CD4-positive, alpha-beta T cell treated with Interleukin-2 at 100 ng/mL for 4 hours (primary cell): Measurements from ENCODE around the gene WWC2.

Experiments used
- DNase-seq: peaks from one replicate; pipeline ENCODE4 v3.0.0-alpha.2; 2020; ENCODE audit warnings: low spot score

WWC2 gene

GRCh38 chr4:183256756-183257385, 157.8 kb downstream of the WWC2 start:
- DNase-seq: peak; percentile 31

DNA sequence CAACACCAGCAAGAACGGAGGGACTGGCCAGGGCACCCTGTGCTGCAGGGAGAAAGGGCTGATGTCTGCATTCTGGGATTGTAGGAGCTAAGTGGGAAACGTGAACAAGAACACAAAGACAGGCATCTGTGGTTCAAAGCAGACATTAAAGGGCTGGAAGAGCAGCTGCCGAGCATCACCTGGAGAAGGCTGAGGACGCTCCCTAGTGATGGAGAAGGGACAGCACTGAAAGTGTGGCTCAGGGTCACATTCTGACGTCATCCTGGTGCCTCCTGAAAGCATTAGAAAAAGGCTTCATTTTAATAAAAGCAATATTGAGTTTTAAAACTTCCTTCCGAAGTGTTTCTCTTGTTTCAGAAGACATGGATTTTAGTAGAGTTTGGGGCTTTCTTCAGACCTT, 158.8 kb downstream of the WWC2 start:
- DNase-seq: no peak

GRCh38 chr4:183260491-183261151, 161.6 kb downstream of the WWC2 start:
- no peak for DNase-seq

DNA sequence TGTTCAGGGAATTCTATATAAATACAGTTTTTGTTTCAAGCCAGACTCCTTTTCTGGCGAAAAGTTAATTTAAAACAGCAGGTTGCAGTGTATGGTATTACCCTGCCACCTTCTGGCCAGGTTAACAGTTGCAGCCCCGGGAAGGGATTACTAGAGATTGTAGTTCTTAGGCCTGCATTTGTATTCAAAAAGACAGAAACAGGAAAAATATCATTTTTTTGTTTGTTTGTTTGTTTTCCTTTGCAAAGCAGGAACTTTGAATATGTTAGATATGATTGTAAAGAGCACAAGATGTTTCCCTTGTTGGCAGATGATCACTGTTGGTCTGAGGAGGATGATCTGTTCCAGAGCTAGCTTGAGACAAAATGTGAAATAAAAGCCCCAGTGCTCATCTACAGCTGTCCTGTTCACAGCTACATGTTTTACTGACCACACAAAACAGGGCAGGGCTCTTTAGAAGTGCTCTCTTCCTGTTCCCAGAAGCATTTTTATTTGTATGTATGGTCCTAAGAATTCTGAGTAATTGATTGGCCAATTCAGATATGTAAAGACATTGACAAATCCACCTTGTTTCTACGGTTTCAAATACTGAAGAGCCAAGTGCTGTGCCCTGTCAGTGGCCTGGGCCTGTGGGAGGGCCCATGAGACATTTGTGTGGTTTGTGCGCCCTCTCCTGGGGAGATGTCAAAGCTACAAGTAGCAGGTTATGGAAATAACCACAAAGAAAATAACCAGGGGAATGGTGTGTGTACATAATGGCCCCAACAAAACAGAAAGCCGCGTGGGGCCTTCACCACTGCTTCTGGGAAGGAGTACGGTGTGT, 163.1 kb downstream of the WWC2 start:
- DNase-seq: peak; percentile 68

DNA sequence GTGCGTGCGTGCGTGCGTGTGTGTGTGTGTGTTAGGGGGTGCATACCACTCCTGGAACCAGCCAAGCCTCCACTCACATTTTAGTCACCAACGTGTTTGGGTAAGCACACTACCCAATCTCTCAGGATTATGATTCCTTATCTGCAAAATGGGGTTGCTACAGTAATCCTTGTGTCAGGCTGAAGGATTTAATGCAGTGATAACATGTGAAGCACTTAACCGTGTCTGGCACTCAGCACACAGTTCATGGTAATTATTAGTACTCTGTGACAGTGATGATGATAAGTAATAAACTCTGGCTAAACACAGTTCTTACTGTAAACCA, 163.7 kb downstream of the WWC2 start:
- DNase-seq: no peak

DNA sequence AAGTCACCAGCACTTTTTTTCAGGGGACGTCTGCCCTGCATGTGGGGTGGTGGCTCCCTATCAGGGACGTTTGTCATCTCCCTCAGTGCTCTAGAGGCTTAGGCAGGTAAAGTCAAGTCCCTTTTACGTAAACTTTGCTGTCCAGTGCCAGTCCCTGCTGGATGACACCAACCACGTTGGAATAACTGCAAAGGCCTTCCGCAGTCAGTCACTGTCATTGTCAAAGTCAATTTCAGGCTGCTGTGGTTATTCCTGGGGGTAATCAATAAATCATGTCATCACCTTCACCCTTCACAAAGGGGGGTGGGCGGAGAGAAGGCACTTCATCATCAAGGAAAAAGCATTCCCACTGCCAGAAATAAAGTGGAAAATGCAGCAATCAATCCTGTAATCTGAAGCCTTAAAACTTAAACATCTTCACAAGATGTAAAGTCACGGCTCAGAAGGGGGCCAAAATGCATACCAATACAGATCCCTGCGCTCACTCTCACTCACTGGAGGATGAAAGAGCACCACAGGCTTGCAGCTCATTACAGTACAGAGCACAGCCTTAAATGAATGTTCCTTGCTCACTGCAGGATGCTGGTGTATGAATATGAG, 164.8 kb downstream of the WWC2 start:
- DNase-seq: no peak

DNA sequence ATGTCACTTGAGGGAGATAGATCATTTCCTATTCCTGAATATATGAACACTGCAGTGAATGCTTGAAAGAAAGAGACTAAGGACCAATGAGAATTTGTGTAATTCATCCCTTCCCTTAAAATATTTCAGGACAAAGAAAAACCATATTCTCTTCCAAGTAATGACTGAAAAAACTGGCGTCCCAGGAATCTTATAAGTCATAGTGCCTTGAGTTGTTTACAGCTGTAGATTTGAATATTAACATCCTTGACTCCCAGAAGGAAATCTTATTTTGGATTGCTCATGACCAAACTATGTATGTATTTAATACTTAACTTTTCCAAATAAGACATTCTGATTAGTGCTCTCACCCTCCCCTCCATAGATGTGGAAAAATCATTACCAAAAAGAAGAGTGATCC, 165.6 kb downstream of the WWC2 start:
- DNase-seq: no peak

DNA sequence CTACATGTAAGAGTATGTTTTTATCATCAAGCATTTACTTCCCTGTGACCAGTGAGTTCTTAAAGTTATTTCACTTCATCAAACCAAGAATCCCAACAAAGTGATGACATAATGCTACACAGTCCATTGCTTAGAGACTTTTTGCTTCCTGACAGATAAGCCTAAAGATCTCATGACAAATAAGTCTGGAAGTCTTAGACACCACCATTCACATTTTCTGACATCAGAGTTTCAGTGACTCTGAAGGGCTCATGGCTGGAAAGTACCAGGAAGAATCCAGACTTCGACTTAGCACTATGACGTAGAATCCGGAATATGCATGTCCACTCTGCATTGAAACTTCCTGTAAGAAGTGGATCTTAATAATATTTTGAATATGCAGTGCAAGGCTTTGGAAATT, 167.3 kb downstream of the WWC2 start:
- no peak for DNase-seq

- no peak for DNase-seq
Observed at GRCh38 chr4:183268556-183268955, 169.5 kb downstream of the WWC2 start.

DNA sequence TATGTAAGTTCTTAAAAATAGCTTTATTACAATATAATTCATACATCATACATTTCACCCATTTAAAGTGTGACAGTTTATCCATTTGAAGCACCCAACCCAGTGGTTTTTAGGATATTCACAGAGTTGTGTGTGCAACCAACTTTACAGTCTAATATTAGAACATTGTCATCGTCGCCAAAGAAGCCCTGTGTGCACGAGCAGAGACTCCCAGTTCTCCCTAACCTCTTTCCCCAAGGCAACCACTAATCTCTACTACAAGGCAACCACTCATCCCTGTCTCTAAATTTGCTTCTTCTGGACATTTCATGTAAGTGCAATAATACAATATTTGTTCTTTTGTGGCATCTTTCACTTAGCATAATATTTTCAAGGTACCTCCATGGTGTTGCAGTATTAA, 173.3 kb downstream of the WWC2 start:
- no peak for DNase-seq

DNA sequence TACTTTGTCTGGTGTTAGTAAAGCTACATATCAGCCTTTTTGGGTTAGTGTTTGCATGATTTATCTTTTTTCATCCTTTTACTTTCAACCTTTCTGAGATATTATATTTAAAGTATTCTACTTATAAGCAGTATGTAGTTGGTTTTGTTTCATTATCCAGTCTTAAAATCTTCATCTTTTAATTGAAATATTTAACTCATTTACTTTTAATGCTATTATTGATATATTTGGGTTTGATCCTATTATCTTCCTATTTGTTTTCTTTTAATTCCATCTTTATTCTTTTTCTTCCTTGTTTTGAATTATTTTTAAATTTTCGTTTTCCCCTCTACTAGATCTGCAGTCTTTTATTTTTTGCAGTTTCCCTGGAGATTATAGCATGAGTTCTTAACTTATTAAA, 177.0 kb downstream of the WWC2 start:
- no peak for DNase-seq

DNA sequence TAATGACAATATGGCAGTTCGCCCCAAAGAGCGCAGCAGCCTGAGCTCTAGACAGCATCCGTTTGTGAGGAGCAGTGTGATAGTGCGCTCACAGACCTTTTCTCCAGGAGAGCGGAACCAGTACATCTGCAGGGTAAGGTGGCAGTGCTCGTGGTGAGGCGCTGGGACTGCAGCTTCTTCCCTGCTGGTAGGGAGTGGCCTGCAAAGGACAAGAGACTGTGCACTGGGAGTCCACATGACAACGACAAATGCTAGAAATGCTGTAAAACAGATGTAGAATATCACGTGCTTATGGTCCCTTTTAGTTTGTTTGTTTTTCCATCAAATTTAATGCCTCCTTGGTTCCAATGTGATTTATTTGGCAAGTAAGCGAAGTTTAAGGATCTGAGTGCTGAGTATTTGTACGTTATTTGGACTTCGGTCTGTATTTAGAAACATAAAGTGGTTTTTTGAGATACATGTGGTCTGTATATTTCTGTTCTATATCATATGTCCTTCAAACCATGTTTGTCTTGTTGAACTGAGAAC, 185.3 kb downstream of the WWC2 start:
- no peak for DNase-seq

DNA sequence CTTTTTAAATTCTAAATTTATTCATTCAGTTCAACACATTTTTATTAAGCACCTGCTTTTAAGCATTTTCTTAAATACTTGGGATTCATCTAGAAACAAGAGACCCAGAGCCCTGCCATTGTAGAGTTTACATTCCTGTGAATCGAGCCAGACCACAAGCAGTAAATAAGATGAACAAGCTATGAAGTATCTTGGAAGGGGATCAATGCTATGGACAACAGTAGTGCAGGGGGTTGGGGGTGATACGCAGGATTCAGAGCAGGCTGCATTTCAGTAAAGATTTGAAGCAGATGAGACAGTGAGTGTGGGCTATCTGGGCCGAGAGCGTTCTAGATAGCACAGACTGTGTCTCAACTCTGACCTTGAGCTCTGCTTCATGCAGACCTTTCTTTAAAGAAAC, 185.9 kb downstream of the WWC2 start:
- no peak for DNase-seq

DNA sequence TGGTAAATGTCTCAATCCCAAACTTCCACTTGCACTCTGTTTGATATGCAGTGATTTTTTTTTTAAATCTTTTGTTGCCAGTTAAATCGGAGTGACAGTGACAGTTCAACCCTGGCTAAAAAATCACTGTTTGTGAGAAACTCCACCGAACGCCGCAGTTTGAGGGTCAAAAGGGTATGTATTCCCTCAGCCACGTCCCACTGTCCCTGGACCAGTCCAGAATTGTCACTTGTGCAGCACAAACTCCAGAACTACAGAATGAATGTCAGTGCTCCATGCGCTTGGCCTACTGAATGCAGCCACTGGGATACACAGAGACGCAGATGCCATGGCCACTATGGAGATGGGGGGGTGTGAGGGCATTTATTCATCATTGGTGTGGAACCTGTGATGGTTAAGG, 186.8 kb downstream of the WWC2 start:
- no peak for DNase-seq

GRCh38 chr4:183286590-183287308, 187.7 kb downstream of the WWC2 start:
- no peak for DNase-seq

DNA sequence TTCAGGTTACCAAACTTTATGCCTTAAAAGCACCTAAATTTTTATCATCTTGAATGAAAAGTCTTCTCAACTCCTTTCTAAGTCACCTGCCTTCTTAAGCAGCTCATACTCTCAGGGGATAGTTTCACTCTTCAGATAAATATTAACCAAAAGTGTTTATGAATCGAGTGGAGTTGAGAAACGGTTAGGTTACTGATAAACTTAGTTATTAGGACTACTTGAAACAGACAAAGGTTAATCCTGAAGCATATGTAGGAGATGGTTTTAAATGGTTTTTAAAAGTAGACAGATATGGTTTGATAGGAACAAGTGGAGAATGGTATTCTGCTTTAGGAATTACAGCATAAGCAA, 188.2 kb downstream of the WWC2 start:
- no peak for DNase-seq

GRCh38 chr4:183287677-183288076, 188.6 kb downstream of the WWC2 start:
- DNase-seq: no peak

- no peak for DNase-seq
Observed at GRCh38 chr4:183288955-183289354, 189.9 kb downstream of the WWC2 start.

DNA sequence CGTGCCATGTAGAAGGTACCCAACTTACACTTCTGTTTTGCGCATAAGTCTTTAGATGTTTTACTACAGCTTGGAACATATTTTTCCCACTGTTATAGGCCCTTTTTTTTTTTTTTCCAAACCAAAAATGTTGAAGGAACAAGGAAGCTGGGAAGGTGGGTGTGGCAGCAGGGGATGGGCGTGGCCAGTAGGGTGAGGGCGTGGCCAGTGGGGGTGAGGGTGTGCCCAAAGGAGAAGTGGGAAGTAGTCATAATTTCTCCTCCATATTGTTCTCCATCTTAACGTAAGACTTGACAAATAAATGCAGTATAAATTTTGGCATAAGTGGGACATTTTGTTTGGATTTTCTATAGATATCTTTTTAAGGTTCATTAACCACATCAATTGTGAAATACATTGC, 190.6 kb downstream of the WWC2 start:
- no peak for DNase-seq

GRCh38 chr4:183291070-183291469, 192.0 kb downstream of the WWC2 start:
- DNase-seq: no peak

DNA sequence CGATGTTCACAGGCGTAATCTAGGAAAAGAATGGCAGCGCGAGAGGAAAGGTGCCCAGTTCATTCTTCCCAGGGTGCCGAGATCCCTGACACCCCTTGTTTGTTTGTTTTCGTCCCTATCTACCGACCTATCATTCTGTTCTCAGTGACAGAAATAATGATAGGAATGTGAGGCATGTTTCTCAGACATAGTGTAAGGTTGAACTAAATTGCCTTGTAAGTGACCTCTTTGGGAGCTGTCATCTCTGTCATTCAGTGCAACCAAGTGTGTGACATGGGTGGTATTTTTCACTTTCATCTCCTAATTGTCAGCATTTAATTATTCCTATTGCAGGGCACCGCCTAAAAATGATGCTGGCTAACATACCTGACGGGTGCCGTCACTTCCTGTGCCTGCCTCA, 196.7 kb downstream of the WWC2 start:
- no peak for DNase-seq

GRCh38 chr4:183297675-183298074, 198.6 kb downstream of the WWC2 start:
- DNase-seq: no peak
